Measurements from ENCODE around the gene UQCC2.

Gene UQCC2

GRCh38 chr6:33711140-33712129 lies at the start of gene UQCC2:
TSS of gene UQCC2 (minus strand) at chr6:33711700. CDS start at chr6:33711686, 14 bp downstream.
- Histone ChIP-seq H3K36me3 (ENCODE audit: control insufficient read depth in 1 of 2, insufficient read depth in 2 of 2, low read length in 2 of 2) (peaks cover 5 to 27% of the 10 kb centered on the region in 2 donors), H3K27me3 (ENCODE audit: control insufficient read depth in 1 of 2, insufficient read depth in 2 of 2, low read length in 2 of 2) (no peaks in the 10 kb centered on the region), H3K4me1 (ENCODE audit: control insufficient read depth in 1 of 2, insufficient read depth in 2 of 2, low read length in 2 of 2) (peaks cover 8 to 16% of the 10 kb centered on the region in 2 donors), H3K9me3 (ENCODE audit: control insufficient read depth in 1 of 2, low read length in 2 of 2) (no peaks in the 10 kb centered on the region), H3K9ac (ENCODE audit: low read depth in 1 of 2, low read length in 2 of 2) (peak within 1 kb of the TSS; percentile 72 to 89), H3K4me3 (ENCODE audit: low read depth in 1 of 2, low read length in 2 of 2) (peak within 1 kb of the TSS; percentile 82 to 91), H3K27ac (ENCODE audit: low read depth, low read length) (peak within 1 kb of the TSS; percentile 89)

- H3K27me3 ChIP-seq (ENCODE audit: control insufficient read depth in 1 of 2, insufficient read depth in 2 of 2, low read length in 2 of 2): no peaks in the 10 kb centered on the region
- H3K27ac ChIP-seq (ENCODE audit: low read depth, low read length): no peak overlapping the region
- no peak overlapping the region for H3K4me3 ChIP-seq (ENCODE audit: low read depth in 1 of 2, low read length in 2 of 2)
- no peak overlapping the region for H3K9ac ChIP-seq (ENCODE audit: low read depth in 1 of 2, low read length in 2 of 2)
- no peaks in the 10 kb centered on the region for H3K9me3 ChIP-seq (ENCODE audit: control insufficient read depth in 1 of 2, low read length in 2 of 2)
- no peaks in the 10 kb centered on the region for H3K36me3 ChIP-seq (ENCODE audit: control insufficient read depth in 1 of 2, insufficient read depth in 2 of 2, low read length in 2 of 2)
- peaks cover 7 to 12% of the 10 kb centered on the region in 2 donors for H3K4me1 ChIP-seq (ENCODE audit: control insufficient read depth in 1 of 2, insufficient read depth in 2 of 2, low read length in 2 of 2)
Measured at GRCh38 chr6:33759887-33760629, 48.6 kb upstream of the UQCC2 start.

- H3K27ac ChIP-seq (ENCODE audit: low read depth, low read length): no peak overlapping the region
- H3K36me3 ChIP-seq (ENCODE audit: control insufficient read depth in 1 of 2, insufficient read depth in 2 of 2, low read length in 2 of 2): no peaks in the 10 kb centered on the region
- no peak overlapping the region for H3K4me3 ChIP-seq (ENCODE audit: low read depth in 1 of 2, low read length in 2 of 2)
- H3K27me3 ChIP-seq (ENCODE audit: control insufficient read depth in 1 of 2, insufficient read depth in 2 of 2, low read length in 2 of 2): no peaks in the 10 kb centered on the region
- peaks cover 7 to 12% of the 10 kb centered on the region in 2 donors for H3K4me1 ChIP-seq (ENCODE audit: control insufficient read depth in 1 of 2, insufficient read depth in 2 of 2, low read length in 2 of 2)
- no peaks in the 10 kb centered on the region for H3K9me3 ChIP-seq (ENCODE audit: control insufficient read depth in 1 of 2, low read length in 2 of 2)
- no peak overlapping the region for H3K9ac ChIP-seq (ENCODE audit: low read depth in 1 of 2, low read length in 2 of 2)
Measured at GRCh38 chr6:33758815-33759216, 47.3 kb upstream of the UQCC2 start.

- Histone ChIP-seq H3K27ac (ENCODE audit: low read depth, low read length) (no peak overlapping the region), H3K9me3 (ENCODE audit: control insufficient read depth in 1 of 2, low read length in 2 of 2) (no peaks in the 10 kb centered on the region), H3K9ac (ENCODE audit: low read depth in 1 of 2, low read length in 2 of 2) (no peak overlapping the region)
Measured at GRCh38 chr6:33757906-33758305, 46.4 kb upstream of the UQCC2 start.

GRCh38 chr6:33757113-33757512 lies 45.6 kb upstream of the UQCC2 start:
- Histone ChIP-seq H3K9ac (ENCODE audit: low read depth in 1 of 2, low read length in 2 of 2) (no peak overlapping the region), H3K4me3 (ENCODE audit: low read depth in 1 of 2, low read length in 2 of 2) (no peak overlapping the region), H3K27ac (ENCODE audit: low read depth, low read length) (no peak overlapping the region), H3K36me3 (ENCODE audit: control insufficient read depth in 1 of 2, insufficient read depth in 2 of 2, low read length in 2 of 2) (no peaks in the 10 kb centered on the region), H3K27me3 (ENCODE audit: control insufficient read depth in 1 of 2, insufficient read depth in 2 of 2, low read length in 2 of 2) (no peaks in the 10 kb centered on the region), H3K9me3 (ENCODE audit: control insufficient read depth in 1 of 2, low read length in 2 of 2) (no peaks in the 10 kb centered on the region), H3K4me1 (ENCODE audit: control insufficient read depth in 1 of 2, insufficient read depth in 2 of 2, low read length in 2 of 2) (peaks cover 3 to 6% of the 10 kb centered on the region in 2 donors)

More at GRCh38 chr6:33757906-33758305, 46.4 kb upstream of the UQCC2 start:
- peaks cover 7 to 12% of the 10 kb centered on the region in 2 donors for H3K4me1 ChIP-seq (ENCODE audit: control insufficient read depth in 1 of 2, insufficient read depth in 2 of 2, low read length in 2 of 2)
- no peaks in the 10 kb centered on the region for H3K27me3 ChIP-seq (ENCODE audit: control insufficient read depth in 1 of 2, insufficient read depth in 2 of 2, low read length in 2 of 2)
- no peaks in the 10 kb centered on the region for H3K36me3 ChIP-seq (ENCODE audit: control insufficient read depth in 1 of 2, insufficient read depth in 2 of 2, low read length in 2 of 2)
- H3K4me3 ChIP-seq (ENCODE audit: low read depth in 1 of 2, low read length in 2 of 2): no peak overlapping the region

- Histone ChIP-seq H3K4me3 (ENCODE audit: low read depth in 1 of 2, low read length in 2 of 2) (no peak overlapping the region), H3K27me3 (ENCODE audit: control insufficient read depth in 1 of 2, insufficient read depth in 2 of 2, low read length in 2 of 2) (no peaks in the 10 kb centered on the region), H3K36me3 (ENCODE audit: control insufficient read depth in 1 of 2, insufficient read depth in 2 of 2, low read length in 2 of 2) (no peaks in the 10 kb centered on the region), H3K9me3 (ENCODE audit: control insufficient read depth in 1 of 2, low read length in 2 of 2) (no peaks in the 10 kb centered on the region), H3K9ac (ENCODE audit: low read depth in 1 of 2, low read length in 2 of 2) (no peak overlapping the region), H3K27ac (ENCODE audit: low read depth, low read length) (no peak overlapping the region), H3K4me1 (ENCODE audit: control insufficient read depth in 1 of 2, insufficient read depth in 2 of 2, low read length in 2 of 2) (no peaks in the 10 kb centered on the region)
Measured at GRCh38 chr6:33756211-33756954, 44.9 kb upstream of the UQCC2 start.

GRCh38 chr6:33755070-33755869 lies 43.8 kb upstream of the UQCC2 start:
- Histone ChIP-seq H3K9me3 (ENCODE audit: control insufficient read depth in 1 of 2, low read length in 2 of 2) (no peaks in the 10 kb centered on the region), H3K27me3 (ENCODE audit: control insufficient read depth in 1 of 2, insufficient read depth in 2 of 2, low read length in 2 of 2) (no peaks in the 10 kb centered on the region), H3K36me3 (ENCODE audit: control insufficient read depth in 1 of 2, insufficient read depth in 2 of 2, low read length in 2 of 2) (no peaks in the 10 kb centered on the region), H3K4me3 (ENCODE audit: low read depth in 1 of 2, low read length in 2 of 2) (no peak overlapping the region), H3K27ac (ENCODE audit: low read depth, low read length) (no peak overlapping the region), H3K4me1 (ENCODE audit: control insufficient read depth in 1 of 2, insufficient read depth in 2 of 2, low read length in 2 of 2) (no peaks in the 10 kb centered on the region), H3K9ac (ENCODE audit: low read depth in 1 of 2, low read length in 2 of 2) (no peak overlapping the region)

GRCh38 chr6:33754222-33754621 lies 42.7 kb upstream of the UQCC2 start:
- no peak overlapping the region for H3K4me3 ChIP-seq (ENCODE audit: low read depth in 1 of 2, low read length in 2 of 2)
- no peak overlapping the region for H3K9ac ChIP-seq (ENCODE audit: low read depth in 1 of 2, low read length in 2 of 2)
- H3K27me3 ChIP-seq (ENCODE audit: control insufficient read depth in 1 of 2, insufficient read depth in 2 of 2, low read length in 2 of 2): no peaks in the 10 kb centered on the region
- no peaks in the 10 kb centered on the region for H3K9me3 ChIP-seq (ENCODE audit: control insufficient read depth in 1 of 2, low read length in 2 of 2)
- no peak overlapping the region for H3K27ac ChIP-seq (ENCODE audit: low read depth, low read length)
- no peaks in the 10 kb centered on the region for H3K36me3 ChIP-seq (ENCODE audit: control insufficient read depth in 1 of 2, insufficient read depth in 2 of 2, low read length in 2 of 2)
- no peaks in the 10 kb centered on the region for H3K4me1 ChIP-seq (ENCODE audit: control insufficient read depth in 1 of 2, insufficient read depth in 2 of 2, low read length in 2 of 2)

GRCh38 chr6:33752646-33753015 lies 41.1 kb upstream of the UQCC2 start:
- no peaks in the 10 kb centered on the region for H3K36me3 ChIP-seq (ENCODE audit: control insufficient read depth in 1 of 2, insufficient read depth in 2 of 2, low read length in 2 of 2)
- H3K9ac ChIP-seq (ENCODE audit: low read depth in 1 of 2, low read length in 2 of 2): no peak overlapping the region
- no peak overlapping the region for H3K4me3 ChIP-seq (ENCODE audit: low read depth in 1 of 2, low read length in 2 of 2)
- no peaks in the 10 kb centered on the region for H3K4me1 ChIP-seq (ENCODE audit: control insufficient read depth in 1 of 2, insufficient read depth in 2 of 2, low read length in 2 of 2)
- H3K27ac ChIP-seq (ENCODE audit: low read depth, low read length): no peak overlapping the region
- no peaks in the 10 kb centered on the region for H3K9me3 ChIP-seq (ENCODE audit: control insufficient read depth in 1 of 2, low read length in 2 of 2)
- H3K27me3 ChIP-seq (ENCODE audit: control insufficient read depth in 1 of 2, insufficient read depth in 2 of 2, low read length in 2 of 2): no peaks in the 10 kb centered on the region

Measured in duodenal mucosa (tissue), 2 donors.